Tibial artery (tissue), 4 donors: ENCODE results near the gene CDK13.
A peak's percentile ranks its signal among the peaks of the same experiment; 100 is the strongest.
"Not testable (repeated sequence)": the region's sequence is repeated elsewhere in the genome, so short reads cannot be mapped to it uniquely, and the experiment has no call there.

Experiments used
- DNase-seq, 2 donors: peaks; one replicate each; pipeline ENCODE4 v3.0.0-alpha.2; 2019
- H3K27ac ChIP-seq, 2 donors: fragments of 200-600 bp; sonication (generic) in 1 of 2; 1 replicate in 1 of 2; 2 replicates in 1 of 2; pipeline ENCODE4 v1.5.1; 2018 to 2019; ENCODE audit warnings: mild to moderate bottlenecking in 1 of 2
- H3K27me3 ChIP-seq, 2 donors: fragments of 200-600 bp; sonication (generic) in 1 of 2; one replicate each; pipeline versions ENCODE4 v1.5.1 to v1.6.0; 2016 to 2019
- H3K36me3 ChIP-seq, 3 donors: fragments of 200-600 bp; sonication (generic) in 2 of 3; one replicate each; pipeline ENCODE4 v1.5.1; 2016 to 2019; ENCODE audit warnings: mild to moderate bottlenecking in 2 of 3
- H3K4me1 ChIP-seq, 4 donors: fragments of 200-600 bp; sonication (generic) in 2 of 4; 1 replicate in 3 of 4; 2 replicates in 1 of 4; pipeline ENCODE4 v1.5.1; 2016 to 2019
- H3K4me3 ChIP-seq, 2 donors: fragments of 200-600 bp; sonication (generic) in 1 of 2; 1 replicate in 1 of 2; 2 replicates in 1 of 2; pipeline ENCODE4 v1.5.1; 2018 to 2019; ENCODE audit warnings: mild to moderate bottlenecking in 2 of 2
- H3K9me3 ChIP-seq, 3 donors: fragments of 200-600 bp; sonication (generic) in 1 of 3; one replicate each; pipeline ENCODE4 v1.5.1; 2016 to 2019
- CTCF ChIP-seq, 2 experiments: fragments of 200-600 bp in 1 of 2; fragments of 450-650 bp in 1 of 2; IDR thresholded peaks; one replicate each; pipeline ENCODE4 v1.5.1; 2017 to 2019; ENCODE audit warnings: antibody characterized with exemption in 2 of 2, mild to moderate bottlenecking in 1 of 2, moderate library complexity in 1 of 2
- intact Hi-C: fragments of 100-400 bp; cut with DNase I; formaldehyde crosslinking; loops from one replicate; pipeline ENCODE4 v1.15.0; 2023; ENCODE audit warnings: low total_unique reads

Gene CDK13

GRCh38 chr7:40134428-40135316 lies 184.6 kb downstream of the CDK13 start, which contains the start of the genes MPLKIP and SUGCT:
MPLKIP (minus strand) TSS chr7:40134622; CDS start chr7:40134567, 55 bp downstream.
SUGCT (plus strand) TSS chr7:40135005.
- Histone ChIP-seq H3K4me1 (peaks cover 0 to 36% (median 23%) of the 10 kb centered on the region in 4 donors), H3K27me3 (no peaks in the 10 kb centered on the region), H3K36me3 (no peaks in the 10 kb centered on the region), H3K9me3 (no peaks in the 10 kb centered on the region), H3K4me3 (peak within 1 kb of the TSS; percentile 91 to 92), H3K27ac (peak within 1 kb of the TSS; percentile 93 to 94)
- DNase-seq, result peak; percentile 83 to 91
- peak; percentile 97 to 99 for TF ChIP-seq CTCF (IDR thresholded peaks at IDR 0.05)
- intact Hi-C loops, result loop anchor here (10.0 kb wide), 1 partner anchor 180 kb away; the partner anchor contains the start of gene CDK13

GRCh38 chr7:40135317-40135610 lies 185.2 kb downstream of the CDK13 start:
- Histone ChIP-seq H3K4me1 (peaks cover 0 to 36% (median 23%) of the 10 kb centered on the region in 4 donors), H3K27me3 (no peaks in the 10 kb centered on the region), H3K36me3 (no peaks in the 10 kb centered on the region), H3K4me3 (peak overlapping the region; percentile 91 to 92), H3K27ac (peak overlapping the region; percentile 93 to 94), H3K9me3 (no peaks in the 10 kb centered on the region)
- intact Hi-C loops, result loop anchor here (10.0 kb wide), 1 partner anchor 180 kb away; the partner anchor contains the start of gene CDK13
- no peak for DNase-seq
- TF ChIP-seq CTCF (IDR thresholded peaks at IDR 0.05), result no peak

DNA sequence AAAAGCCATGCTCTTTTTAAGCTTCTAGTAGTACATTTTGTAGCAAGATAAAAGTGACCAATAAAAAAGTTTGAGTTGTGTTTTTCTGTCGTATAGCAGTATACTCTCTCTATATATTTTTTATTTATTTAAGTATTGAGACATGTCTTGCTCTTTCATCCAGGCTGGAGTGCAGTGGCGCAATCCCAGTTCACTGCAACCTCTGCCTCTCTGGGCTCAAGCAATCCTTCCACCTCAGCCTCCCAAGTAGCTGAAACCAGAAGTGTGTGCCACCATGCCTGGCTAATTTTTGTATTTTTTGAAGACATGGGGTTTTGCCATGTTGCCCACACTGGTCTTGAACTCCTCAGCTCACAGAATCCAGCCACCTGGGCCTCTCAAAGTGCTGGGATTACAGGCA lies 187.5 kb downstream of the CDK13 start:
- Histone ChIP-seq H3K4me1 (peaks cover 0 to 15% (median 11%) of the 10 kb centered on the region in 4 donors), H3K27me3 (no peaks in the 10 kb centered on the region), H3K9me3 (no peaks in the 10 kb centered on the region), H3K4me3 (no peak overlapping the region), H3K27ac (no peak overlapping the region), H3K36me3 (no peaks in the 10 kb centered on the region)
- no peak for DNase-seq
- no peak for TF ChIP-seq CTCF (IDR thresholded peaks at IDR 0.05)
- intact Hi-C loops, result loop anchor here (10.0 kb wide), 1 partner anchor 183 kb away; the partner anchor contains the start of gene CDK13

DNA sequence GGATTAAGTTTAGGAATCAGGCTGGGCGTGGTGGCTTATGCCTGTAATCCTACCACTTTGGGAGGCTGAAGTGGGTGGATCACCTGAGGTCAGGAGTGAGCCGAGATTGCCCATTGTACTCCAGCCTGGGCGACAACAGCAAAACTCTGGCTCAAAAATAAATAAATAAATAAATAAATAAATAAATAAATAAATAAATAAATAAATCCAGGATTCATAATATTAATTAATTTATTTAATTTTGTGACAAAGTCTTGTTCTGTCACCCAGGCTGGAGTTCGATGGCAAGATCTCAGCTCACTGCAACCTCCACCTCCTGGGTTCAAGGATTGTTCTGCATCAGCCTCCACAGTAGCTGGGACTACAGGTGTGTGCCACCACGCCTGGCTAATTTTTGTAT lies 188.9 kb downstream of the CDK13 start:
- H3K27ac ChIP-seq, result no peak overlapping the region
- no peak for DNase-seq
- H3K9me3 ChIP-seq, result no peaks in the 10 kb centered on the region
- peaks cover 0 to 6% (median 2%) of the 10 kb centered on the region in 4 donors for H3K4me1 ChIP-seq
- no peaks in the 10 kb centered on the region for H3K27me3 ChIP-seq
- TF ChIP-seq CTCF (IDR thresholded peaks at IDR 0.05), result no peak
- no peak overlapping the region for H3K4me3 ChIP-seq
- intact Hi-C loops, result loop anchor here (10.0 kb wide), 1 partner anchor 184 kb away; the partner anchor contains the start of gene CDK13
- no peaks in the 10 kb centered on the region for H3K36me3 ChIP-seq

DNA sequence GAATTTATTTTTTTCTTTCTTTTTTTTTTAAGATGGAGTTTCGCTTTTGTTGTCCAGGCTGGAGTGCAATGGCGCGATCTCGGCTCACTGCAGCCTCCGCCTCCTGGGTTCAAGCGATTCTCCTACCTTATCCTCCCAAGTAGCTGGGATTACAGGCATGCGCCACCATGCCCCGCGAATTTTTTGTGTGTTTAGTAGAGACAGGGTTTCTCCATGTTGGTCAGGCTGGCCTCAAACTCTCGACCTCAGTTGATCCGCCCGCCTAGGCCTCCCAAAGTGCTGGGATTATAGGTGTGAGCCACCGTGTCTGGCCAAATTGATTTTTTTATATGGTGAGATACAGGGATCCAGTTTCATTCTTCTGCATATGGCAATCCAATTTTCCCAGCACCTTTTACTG lies 189.8 kb downstream of the CDK13 start:
- not testable (repeated sequence) for H3K9me3 ChIP-seq, H3K27ac ChIP-seq, H3K4me3 ChIP-seq, H3K27me3 ChIP-seq, DNase-seq, H3K36me3 ChIP-seq, H3K4me1 ChIP-seq
- intact Hi-C loops, result loop anchor here (10.0 kb wide), 1 partner anchor 185 kb away; the partner anchor contains the start of gene CDK13

DNA sequence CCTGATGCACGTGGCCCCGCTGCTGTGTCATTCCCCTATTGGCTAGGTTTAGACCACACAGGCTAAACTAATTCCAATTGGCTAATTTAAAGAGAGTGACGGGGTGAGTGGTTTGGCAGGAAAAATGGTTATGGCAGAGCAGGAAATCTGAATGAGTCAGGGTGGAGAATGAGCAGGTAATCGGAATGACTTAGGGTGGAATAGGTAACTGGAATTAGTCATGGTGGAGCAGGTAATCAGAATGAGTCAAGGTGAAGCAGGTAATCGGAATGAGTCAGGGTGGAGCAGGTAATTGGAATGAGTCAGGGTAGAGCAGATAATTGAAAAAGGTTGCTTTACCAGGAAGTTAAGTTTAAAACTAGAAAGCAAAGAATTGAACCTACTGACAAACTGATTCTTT lies 191.9 kb downstream of the CDK13 start:
- H3K36me3 ChIP-seq, DNase-seq, H3K9me3 ChIP-seq, H3K4me1 ChIP-seq, H3K27ac ChIP-seq, intact Hi-C loops, H3K4me3 ChIP-seq, H3K27me3 ChIP-seq: not testable (repeated sequence)

- H3K27ac ChIP-seq, DNase-seq, H3K9me3 ChIP-seq, H3K4me1 ChIP-seq, H3K27me3 ChIP-seq, intact Hi-C loops, H3K36me3 ChIP-seq, H3K4me3 ChIP-seq: not testable (repeated sequence)
Observed at GRCh38 chr7:40145596-40146130, 195.6 kb downstream of the CDK13 start.
